ENCODE measurements around the gene KEL.

The KEL gene

GRCh38 chr7:142963993-142964392 is 1.8 kb upstream of the KEL start:
- in situ Hi-C loops (cut with MboI; ENCODE audit: low sequenced_read_pairs, unreplicated experiment): no loop called here
- TF ChIP-seq CTCF (IDR thresholded peaks at IDR 0.05; ENCODE audit: borderline replicate concordance, control extremely low read depth, extremely low read depth, insufficient read depth, missing control alignments): no peak
- no peak for DNase-seq (ENCODE audit: low spot score)

- in situ Hi-C loops (cut with MboI; ENCODE audit: low sequenced_read_pairs, unreplicated experiment): no loop called here
- TF ChIP-seq CTCF (IDR thresholded peaks at IDR 0.05; ENCODE audit: borderline replicate concordance, control extremely low read depth, extremely low read depth, insufficient read depth, missing control alignments): no peak
- no peak for DNase-seq (ENCODE audit: low spot score)
Measured at GRCh38 chr7:142962991-142963390, 828 bp upstream of the KEL start.

GRCh38 chr7:142961595-142961972 is 579 bp downstream of the KEL start:
- TF ChIP-seq CTCF (IDR thresholded peaks at IDR 0.05; ENCODE audit: borderline replicate concordance, control extremely low read depth, extremely low read depth, insufficient read depth, missing control alignments): no peak
- in situ Hi-C loops (cut with MboI; ENCODE audit: low sequenced_read_pairs, unreplicated experiment): no loop called here

GRCh38 chr7:142960955-142961512 is 1.1 kb downstream of the KEL start:
- no peak for DNase-seq (ENCODE audit: low spot score)
- in situ Hi-C loops (cut with MboI; ENCODE audit: low sequenced_read_pairs, unreplicated experiment): no loop called here
- no peak for TF ChIP-seq CTCF (IDR thresholded peaks at IDR 0.05; ENCODE audit: borderline replicate concordance, control extremely low read depth, extremely low read depth, insufficient read depth, missing control alignments)

More at GRCh38 chr7:142961595-142961972, 579 bp downstream of the KEL start:
- DNase-seq (ENCODE audit: low spot score): no peak

- no peak for TF ChIP-seq CTCF (IDR thresholded peaks at IDR 0.05; ENCODE audit: borderline replicate concordance, control extremely low read depth, extremely low read depth, insufficient read depth, missing control alignments)
- no peak for DNase-seq (ENCODE audit: low spot score)
- in situ Hi-C loops (cut with MboI; ENCODE audit: low sequenced_read_pairs, unreplicated experiment): no loop called here
Measured at GRCh38 chr7:142959202-142959601, 3.0 kb downstream of the KEL start.

- in situ Hi-C loops (cut with MboI; ENCODE audit: low sequenced_read_pairs, unreplicated experiment): no loop called here
- no peak for TF ChIP-seq CTCF (IDR thresholded peaks at IDR 0.05; ENCODE audit: borderline replicate concordance, control extremely low read depth, extremely low read depth, insufficient read depth, missing control alignments)
- DNase-seq (ENCODE audit: low spot score): no peak
Measured at GRCh38 chr7:142957723-142958122, 4.4 kb downstream of the KEL start.
